ENCODE measurements around the gene SMIM24.
"Not testable (repeated sequence)": the region's sequence is repeated elsewhere in the genome, so short reads cannot be mapped to it uniquely, and the experiment has no call there.

Gene SMIM24

DNA sequence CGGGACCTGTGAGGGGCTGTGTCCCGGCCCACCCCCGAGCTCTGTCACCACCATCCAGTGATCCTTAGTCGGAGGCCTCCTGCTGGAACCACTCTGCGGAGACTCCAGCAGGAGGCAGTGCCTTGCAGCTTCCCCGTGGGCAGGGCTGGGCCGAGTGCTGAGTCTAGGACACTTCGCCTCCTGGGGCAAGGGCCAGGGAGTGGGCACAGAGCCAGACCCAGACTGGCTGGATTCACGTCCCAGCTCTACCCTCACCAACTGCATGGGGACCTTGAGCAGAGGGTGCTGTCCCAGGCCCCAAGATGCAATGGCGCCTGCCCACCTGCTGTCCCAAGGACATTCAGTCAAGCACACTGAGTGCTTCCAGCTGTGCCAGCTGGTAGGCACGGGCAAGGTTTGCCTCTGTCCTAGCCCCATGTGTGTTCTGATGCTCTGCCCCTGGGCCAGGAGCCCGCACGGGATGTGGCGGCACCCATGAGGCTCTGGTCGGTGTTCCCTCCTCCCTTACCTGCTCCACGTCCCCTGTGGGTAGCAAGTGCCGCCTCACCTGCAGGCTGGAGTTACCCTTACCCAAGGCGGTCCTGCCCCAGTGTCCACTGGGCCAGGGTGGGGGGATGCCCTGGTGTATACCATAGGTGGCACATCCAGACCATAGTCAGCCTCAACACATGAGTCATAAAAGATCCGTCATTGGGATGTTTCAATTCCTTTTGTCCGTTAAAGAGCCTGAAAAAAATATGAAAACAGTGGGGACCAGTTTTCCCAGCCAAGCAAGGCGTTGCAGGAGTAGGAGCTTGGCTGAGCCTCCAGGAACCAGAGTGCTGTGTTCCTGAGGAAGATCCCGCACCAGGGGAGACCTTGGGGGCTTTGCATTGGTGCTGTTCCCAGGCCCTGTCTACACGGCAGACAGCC lies 33.2 kb upstream of the SMIM24 start:
- DNase-seq = no peak

DNA sequence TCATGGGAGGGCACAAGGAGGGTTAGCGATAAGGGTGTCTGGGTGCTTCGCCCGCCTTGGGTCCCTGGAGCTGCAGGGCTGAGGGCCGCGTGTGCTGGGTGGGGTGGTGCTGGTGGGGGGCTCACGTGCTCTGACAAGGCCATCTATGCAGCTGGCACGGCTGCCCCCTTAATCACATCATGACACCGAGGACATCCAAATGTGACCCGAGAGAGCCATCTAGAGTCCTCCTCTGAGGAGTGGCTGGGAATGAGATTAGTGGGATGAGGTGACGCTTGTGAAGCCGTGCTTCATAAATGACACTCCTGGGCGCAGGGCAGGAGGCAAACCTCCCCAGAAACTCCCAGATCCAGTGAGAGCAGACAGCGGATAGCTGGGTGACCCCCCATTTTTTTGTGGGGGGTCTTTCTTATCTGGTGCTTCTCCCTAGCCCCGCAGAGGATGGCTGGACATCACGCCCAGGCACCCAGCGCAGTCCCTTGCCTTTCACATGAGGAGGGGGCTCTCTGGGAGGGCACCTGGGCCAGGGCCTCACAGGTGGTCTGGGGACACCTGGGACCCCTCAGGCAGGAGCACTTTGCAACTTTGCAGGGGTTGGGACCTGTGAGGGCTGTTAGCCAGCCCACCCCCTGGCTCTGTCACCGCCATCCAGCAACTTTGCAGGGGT lies 32.4 kb upstream of the SMIM24 start:
- DNase-seq = no peak

DNA sequence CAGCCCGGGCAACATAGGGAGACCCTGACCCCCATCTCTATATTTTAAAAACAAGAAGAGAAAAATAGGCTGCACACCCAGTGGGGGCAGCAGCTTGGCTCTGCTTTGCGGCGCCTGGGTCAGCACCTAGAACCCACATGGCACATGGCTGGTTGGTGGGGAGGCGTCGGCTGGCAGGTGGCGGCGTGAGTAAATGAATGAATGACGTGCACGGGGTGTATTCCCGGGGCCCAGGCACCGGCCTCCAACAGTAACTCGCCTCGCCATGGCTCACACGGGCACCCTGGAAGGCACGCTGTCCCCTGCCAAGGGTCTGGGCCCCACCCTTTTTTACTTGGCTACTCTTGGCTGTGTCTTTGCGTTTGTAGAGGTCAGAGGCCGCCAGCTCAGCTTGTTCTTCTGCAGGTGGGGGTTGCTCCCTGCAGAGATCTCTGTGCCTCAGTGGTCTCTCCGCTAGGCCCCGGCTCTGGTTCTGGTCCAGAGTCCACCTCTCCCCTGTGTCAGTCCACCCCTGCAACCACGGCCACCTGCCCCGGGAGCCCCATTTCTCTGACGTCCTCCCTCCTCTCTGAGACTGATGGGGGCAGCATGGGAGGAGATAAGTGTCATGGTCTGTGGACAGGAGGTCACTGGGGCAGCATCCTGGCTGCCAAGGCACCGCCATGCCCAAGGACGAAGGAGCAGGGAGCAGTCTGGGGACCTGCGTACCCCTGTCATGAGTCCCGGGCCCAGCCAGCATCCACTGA lies 31.4 kb upstream of the SMIM24 start:
- no peak for DNase-seq

DNA sequence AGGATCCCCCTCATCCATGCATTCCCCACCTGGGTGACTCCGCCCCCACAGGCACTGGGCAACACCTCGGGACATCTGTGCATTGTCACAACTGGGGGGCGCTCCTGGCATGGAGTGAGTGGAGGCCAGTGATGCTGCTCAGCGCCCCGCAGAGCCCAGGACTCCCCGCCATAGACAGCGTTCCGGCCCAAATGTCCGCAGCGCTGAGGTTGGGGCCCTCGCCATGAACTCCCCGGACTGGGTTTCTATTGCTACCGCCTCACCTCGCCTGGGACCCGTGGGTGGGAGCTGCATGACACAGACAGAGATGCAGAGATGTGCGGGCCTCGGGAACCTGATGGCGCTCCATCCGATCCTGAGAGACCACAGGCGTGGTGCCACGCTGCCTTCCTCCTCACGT lies 30.4 kb upstream of the SMIM24 start:
- DNase-seq = no peak

DNA sequence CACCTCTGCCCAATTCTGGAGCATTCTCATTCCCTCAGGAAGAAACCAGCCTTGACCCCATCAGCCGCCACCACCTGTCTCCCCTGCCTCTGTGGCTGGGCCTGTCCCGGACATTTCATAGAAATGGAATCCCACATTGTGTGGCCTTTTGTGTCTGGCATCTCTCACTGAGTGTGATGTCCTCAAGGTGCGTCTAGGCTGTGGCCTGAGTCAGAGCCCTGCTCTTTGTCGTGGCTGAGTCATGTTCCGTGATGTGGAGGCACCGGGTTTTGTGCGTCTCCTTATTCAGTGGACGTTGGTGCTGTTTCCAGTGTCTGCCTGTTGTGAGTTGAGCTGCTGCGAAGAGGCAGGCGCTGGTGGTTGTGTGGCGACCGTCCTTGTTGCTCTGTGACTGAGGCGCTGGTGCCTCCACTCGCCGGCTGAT lies 29.3 kb upstream of the SMIM24 start:
- no peak for DNase-seq

DNA sequence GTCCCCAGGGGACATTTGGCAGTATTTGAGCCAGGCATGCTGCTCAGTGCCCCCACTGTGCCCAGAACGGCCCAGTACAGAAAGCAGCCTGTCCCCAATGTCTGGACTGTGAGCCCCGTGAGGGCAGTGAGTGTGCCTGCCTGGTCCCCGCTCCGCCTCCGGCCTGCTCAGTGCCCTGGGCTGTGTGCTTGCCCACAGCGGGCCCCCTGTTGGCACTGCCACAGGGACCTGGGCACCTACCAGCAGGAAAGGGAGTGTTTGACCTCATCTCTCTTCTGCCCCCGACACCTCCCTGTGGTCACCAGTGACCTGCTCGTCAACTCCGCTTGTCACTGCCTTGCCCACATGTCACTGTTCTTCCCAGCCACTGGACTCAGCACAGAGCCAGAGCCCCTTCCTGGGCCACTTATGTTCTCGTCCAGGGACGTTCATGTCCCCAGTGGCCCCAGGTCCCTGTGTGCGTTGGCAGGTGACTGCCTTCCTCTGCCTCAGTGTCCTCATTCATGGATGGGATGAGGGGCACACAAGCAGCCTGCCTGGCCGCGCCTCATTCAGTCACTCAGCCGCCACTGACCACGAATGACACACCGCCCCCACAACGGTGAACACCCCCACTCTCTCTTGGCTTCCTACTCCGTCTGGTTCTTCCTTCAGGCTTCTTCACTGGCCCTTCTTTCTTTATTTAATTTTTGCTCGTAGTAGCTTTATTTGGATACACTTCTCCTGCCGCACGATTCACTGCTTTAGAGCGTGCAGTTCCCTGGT lies 28.6 kb upstream of the SMIM24 start:
- no peak for DNase-seq

DNA sequence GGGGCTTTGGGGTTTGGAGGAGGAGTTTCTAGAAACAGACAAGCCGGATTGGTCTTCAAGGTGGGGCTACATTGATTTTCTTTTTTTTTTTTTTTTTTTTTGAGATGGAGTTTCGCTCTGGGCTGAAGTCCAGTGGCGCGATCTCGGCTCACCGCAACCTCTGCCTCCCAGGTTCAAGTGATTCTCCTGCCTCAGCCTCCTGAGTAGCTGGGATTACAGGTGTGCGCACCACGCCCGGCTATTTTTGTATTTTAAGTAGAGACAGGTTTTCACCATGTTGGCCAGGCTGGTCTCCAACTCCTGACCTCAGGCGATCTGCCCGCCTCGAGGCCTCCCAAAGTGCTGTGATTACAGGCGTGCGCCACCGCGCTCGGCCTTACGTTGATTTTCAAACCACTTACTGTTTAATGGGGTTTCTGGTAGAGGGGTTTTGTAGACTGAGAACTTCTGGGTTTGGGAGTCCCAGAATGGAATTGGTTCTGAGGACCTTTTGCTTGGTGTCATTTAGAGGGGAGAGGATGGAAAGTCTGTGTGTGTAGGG lies 27.9 kb upstream of the SMIM24 start:
- not testable (repeated sequence) for DNase-seq

DNA sequence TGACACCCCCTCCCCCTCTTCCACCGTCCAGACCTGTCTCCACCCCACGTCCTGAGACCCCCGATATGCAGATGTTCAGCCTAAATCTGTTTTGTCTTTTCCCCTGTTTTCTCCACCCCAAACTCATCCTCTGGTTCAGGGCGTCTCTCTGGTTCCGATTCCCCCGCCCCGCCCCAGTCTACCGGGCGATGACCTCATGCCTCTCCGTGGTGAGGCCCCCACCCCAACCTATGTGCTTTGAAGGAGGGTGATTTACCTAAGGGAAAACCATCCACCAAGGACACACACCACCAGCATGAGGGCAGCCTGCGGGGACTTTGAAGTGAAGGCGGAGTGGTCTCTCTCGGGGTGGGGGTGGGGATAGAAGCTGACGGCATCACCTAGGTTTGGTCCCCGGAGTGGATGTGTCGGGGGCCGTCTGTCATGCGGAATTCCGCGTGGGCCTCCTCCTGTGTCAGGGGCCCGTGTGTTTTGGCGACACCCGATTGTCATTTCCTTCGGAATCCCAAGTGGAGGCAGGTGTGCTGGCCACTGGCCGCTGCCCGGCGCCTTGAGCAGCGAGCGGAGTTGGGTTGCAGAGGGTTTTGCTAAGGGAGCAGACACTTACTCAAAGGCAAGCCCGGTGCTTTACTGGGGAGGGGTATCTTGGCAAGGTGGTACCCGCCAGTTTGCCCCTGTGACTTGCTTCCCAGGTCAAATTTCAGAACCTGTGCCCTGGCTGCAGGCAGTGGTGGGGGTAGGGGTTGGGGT lies 27.2 kb upstream of the SMIM24 start:
- DNase-seq = no peak

DNA sequence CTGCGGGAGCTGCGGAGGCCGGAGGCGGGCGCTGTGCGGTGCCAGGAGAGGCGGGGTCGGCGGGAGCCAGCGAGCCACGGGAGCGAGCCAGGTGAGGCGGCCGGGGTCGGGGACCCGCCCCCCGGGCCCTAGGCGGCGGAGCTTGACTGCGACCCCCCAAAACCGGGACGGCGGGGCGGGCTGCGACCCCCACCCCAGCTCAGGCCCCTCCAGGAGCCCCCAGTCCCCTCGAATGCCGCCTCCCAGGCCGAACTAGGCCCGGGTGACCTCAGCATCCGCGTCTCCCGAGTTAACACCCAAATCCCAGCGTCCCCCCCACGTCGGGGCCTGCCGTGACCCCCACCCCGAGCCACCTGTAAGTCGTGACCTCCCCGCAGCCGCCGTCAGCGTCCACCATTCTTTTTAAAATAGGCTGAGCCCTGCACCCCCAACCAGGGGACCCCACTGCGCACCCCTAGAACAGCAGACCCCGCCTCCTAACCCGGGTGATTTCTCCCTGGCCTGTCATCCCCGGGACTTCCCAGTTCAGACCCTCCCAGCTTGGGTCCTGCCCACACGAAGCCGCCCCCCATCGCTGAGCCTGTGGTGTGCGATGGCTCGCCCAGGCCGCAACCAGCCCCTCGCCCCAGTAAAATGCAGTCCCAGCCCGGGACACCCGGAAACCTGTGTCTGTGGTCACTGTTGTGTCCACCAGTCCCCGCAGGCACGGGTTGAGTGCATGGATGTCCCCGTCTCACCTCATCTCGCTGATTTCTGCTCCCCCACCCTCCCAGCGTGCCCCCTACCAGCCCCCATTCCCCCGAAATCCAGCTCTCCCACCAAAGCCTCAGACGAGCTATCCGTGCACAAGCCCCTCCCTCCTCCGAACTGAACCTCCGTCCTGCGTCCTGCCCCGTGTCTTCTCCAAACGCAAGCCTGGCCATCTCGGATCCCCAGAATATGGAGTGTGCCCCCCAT lies 26.3 kb upstream of the SMIM24 start:
- DNase-seq = no peak

DNA sequence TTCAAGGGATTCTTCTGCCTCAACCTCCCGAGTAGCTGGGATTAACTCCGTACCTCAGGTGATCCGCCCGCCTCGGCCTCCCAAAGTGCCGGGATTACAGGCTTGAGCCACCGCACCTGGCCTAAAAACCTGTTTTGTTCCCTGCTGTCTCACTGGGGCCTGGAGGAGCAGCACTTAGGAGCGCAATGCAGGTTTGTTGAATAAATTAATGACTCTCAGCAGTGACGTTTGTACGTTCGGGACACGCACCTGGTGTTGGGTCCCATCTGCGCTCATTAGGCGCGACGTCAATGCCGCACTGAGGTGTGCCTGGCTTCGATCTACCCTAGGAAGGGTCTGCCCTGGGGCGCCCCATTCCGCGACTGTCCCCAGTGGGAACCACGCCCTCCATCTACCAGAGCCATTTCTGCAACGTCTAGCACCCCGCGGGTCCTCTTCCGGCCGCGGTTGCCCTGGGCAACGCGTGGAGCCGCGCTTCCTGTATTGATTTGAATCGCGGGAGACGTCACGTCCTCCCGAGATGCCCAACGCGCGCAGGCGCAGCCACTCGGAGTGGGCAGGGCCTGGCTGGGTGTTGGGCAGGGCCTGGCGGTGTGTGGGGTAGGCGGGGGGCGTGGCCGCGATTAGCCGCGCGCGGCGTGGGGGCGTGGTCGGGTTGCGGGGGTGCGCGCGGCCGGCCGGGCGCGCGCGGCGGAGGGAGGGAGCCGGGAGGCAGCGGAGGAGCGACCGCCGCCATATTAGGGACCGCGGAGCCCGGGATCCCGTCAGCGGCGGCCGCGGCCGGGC lies 25.5 kb upstream of the SMIM24 start, which contains the start of gene FZR1:
FZR1 (plus strand) TSS at position 714 of the 786 bp plus-strand sequence. CDS start 16,679 bp downstream, outside the sequence.
- peak; percentile 98 to 100 (median 98) for DNase-seq

DNA sequence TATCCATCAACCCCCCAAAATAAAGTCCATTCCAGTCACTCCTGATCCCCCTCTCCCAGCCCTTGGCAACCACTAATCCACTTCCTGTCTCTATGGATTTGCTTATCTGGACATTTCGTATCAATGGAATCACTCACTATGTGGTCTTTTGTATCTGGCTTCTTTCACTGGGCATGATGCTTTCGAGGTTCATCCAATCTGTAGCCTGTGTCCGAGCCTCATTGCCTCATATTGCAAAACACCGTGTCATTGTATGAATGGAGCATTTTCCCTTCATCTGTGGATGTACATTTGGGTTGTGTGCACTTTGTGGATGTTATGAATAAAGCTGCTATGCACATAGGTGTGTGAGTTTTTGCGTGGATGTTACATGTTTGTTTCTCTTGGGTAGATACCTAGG lies 24.4 kb upstream of the SMIM24 start:
- no peak for DNase-seq

DNA sequence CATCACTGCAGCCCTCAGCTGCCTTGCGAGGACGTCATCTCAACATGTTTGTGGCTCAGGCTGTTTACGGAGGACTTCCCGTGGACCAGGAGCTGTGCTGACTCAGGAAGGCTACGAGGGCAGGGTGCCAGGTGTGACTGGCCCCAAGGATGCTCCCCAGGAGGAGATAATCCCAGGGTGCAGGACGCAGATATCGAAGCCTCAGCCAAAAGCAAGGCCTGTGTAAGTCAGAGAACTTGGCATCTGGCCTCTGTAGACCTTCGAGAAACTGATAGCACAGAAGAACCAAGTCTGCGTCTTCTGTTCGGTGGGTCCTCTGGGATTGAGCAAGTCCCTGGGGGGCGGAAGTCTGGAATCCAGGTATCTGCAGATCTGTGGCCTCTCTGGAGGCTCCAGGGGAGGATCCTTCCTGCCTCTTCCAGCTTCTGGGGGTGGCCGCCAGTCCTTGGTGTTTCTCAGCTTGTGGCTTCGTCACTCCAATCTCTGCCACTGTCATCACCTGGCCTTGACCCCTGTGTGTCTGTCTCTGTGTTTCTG lies 22.8 kb upstream of the SMIM24 start:
- no peak for DNase-seq

DNA sequence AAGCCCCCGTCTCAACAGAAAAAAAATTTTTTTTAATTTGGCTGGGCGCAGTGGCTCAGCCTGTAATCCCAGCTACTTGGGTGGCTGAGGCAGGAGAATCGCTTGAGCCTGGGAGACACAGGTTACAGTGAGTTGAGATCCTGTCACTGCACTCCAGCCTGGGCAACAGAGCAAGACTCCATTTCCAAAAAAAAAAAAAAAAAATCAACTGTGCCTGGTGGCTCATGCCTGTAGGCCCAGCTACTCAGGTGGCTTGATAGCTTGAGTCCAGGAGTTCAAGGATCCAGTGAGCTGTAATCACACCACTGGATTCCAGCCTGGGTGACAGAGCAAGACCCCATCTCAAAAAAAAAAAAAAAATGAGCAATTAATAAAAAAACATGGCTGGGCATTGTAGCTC lies 21.5 kb upstream of the SMIM24 start:
- DNase-seq = no peak

DNA sequence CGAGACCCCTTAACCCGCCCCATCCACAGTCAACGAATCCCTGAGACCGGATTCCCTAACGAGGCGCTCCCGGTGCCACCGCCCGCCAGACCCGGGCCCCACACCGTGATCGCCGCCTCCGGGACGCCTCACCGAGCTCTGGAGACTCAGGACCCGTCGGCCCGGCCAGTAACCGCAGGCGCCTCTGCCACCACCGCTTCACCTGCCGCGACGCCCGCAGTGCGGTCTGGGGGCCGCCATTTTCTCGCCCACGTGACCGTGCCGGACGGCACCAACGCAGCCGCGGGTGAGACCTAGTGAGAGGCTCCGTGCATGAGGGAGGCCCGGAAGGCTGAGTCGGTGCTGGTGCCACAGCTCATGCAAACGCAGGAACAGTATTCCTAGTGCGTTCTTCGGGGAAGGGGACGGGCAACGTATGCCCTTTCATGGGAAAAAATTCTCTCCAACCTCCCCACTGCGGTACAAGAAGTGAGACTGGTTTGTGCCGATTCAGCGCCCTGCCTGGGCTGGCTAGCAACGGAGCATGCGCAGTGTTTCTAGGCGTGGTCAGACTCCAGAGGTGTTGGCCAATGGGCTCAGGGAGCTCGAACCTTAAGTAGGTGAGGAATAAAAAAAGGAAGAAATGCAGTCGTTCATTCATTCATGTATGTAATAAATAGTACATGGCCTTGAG lies 20.2 kb upstream of the SMIM24 start, which contains the start of gene DOHH:
DOHH (minus strand) TSS at position 246 of the 673 bp plus-strand sequence. CDS start 3,860 bp downstream, outside the sequence.
- peak; percentile 83 to 86 (median 84) for DNase-seq

DNA sequence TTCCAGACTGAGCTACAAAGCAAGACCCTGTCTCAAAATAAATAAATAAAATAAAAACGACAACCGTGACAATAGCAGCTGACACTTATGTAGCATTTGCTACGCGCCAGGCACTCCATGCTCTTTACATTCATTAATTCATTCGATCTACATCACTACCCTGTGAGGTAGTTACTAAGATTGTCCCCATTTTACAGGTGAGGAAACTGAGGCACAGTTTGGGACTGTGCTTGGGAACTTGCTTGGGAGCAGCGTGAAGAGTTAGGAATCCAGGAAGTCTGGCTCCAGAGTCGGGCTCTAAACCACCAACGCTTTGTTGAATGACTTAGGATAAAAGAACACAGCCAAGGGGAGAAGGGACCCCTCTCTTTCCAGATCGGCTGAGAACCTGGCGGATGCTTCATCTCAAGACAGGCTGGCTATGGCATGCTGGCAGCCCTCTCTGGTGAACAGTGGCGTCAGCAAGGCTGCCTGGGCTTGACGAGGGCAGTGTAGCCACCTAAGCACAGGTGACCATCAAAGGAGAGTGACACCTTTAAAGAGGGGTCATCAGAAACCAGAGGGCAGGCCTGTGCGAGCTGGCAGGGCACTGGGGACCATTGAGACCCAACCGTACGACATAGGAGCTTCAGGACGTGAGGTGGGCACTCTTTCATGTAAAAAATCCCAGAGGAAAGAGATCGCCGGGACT lies 19.6 kb upstream of the SMIM24 start:
- no peak for DNase-seq

DNA sequence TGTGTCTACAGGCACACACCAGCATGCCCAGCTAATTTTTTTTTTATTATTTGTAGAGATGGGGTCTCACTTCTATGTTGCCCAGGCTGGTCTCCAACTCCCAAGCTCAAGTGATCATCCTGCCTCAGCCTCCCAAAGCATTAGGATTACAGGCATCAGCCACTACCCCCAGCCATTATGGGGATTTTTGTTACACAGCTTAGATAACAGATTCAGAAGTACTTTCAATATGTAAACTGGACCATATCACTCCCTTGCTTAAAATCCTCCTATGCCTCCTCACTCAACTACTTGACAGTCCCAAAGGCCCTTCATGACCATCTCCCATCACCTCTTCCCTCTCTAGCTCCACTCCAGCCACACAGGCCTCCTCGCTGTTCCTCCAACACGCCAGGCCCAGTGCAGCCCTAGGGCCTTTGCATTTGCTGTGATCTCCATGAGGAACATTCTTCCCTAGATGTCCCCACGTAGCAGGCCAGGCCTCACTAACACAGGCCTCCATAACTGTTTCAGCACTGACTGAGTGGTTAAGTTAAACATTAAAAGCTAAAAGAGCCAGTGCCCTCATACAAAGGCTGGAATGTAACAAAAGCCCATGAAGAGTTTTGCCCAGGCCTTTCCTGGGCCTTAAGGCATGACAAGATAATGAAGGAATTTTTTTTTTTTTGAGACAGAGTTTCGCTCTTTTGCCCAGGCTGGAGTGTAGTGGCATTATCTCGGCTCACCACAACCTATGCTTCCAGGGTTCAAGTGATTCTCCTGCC lies 17.6 kb upstream of the SMIM24 start:
- DNase-seq = no peak
